ENCODE data around the gene TOMM22.

TOMM22 gene

GRCh38 chr22:38715852-38716251 is 34.1 kb downstream of the TOMM22 start:
- DNase-seq: no peak

- DNase-seq: no peak
Measured at GRCh38 chr22:38716271-38716670, 34.5 kb downstream of the TOMM22 start.

GRCh38 chr22:38716826-38717225 is 35.1 kb downstream of the TOMM22 start:
- DNase-seq: no peak

- DNase-seq: no peak
Measured at GRCh38 chr22:38717244-38717643, 35.5 kb downstream of the TOMM22 start.

- no peak for DNase-seq
Measured at GRCh38 chr22:38718414-38718813, 36.7 kb downstream of the TOMM22 start.

GRCh38 chr22:38719196-38719595 is 37.4 kb downstream of the TOMM22 start:
- DNase-seq: no peak

- DNase-seq: no peak
Measured at GRCh38 chr22:38720350-38720749, 38.6 kb downstream of the TOMM22 start.

GRCh38 chr22:38721551-38721950 is 39.8 kb downstream of the TOMM22 start:
- no peak for DNase-seq

GRCh38 chr22:38724176-38724575 is 42.4 kb downstream of the TOMM22 start:
- no peak for DNase-seq

GRCh38 chr22:38724926-38725571 is 43.3 kb downstream of the TOMM22 start:
- DNase-seq: no peak

- no peak for DNase-seq
Measured at GRCh38 chr22:38725900-38726655, 44.3 kb downstream of the TOMM22 start.

- no peak for DNase-seq
Measured at GRCh38 chr22:38727123-38727522, 45.4 kb downstream of the TOMM22 start.

GRCh38 chr22:38727530-38728451 is 46.0 kb downstream of the TOMM22 start:
- DNase-seq: no peak

- DNase-seq: no peak
Measured at GRCh38 chr22:38728871-38729796, 47.4 kb downstream of the TOMM22 start.

GRCh38 chr22:38729946-38730345 is 48.2 kb downstream of the TOMM22 start:
- DNase-seq: no peak

GRCh38 chr22:38730411-38730871 is 48.7 kb downstream of the TOMM22 start:
- DNase-seq: no peak

- DNase-seq: no peak
Measured at GRCh38 chr22:38731703-38732161, 50.0 kb downstream of the TOMM22 start.

GRCh38 chr22:38732251-38732815 is 50.6 kb downstream of the TOMM22 start:
- no peak for DNase-seq

GRCh38 chr22:38733329-38733723 is 51.6 kb downstream of the TOMM22 start:
- DNase-seq: no peak

GRCh38 chr22:38733724-38734381 is 52.1 kb downstream of the TOMM22 start:
- no peak for DNase-seq

GRCh38 chr22:38734421-38735100 is 52.8 kb downstream of the TOMM22 start:
- DNase-seq: no peak
